GM19468 (cell line): ENCODE data around the gene HEYL.

Experiments used
- ATAC-seq: cut with Tn5 transposase; IDR thresholded peaks from one replicate; pipeline ENCODE4 v1.9.1; 2021; ENCODE audit warnings: mild to moderate bottlenecking, moderate library complexity, moderate number of reproducible peaks; ENCODE audit not compliant: unreplicated experiment; ENCODE audit errors: extremely low read depth

Gene HEYL

DNA sequence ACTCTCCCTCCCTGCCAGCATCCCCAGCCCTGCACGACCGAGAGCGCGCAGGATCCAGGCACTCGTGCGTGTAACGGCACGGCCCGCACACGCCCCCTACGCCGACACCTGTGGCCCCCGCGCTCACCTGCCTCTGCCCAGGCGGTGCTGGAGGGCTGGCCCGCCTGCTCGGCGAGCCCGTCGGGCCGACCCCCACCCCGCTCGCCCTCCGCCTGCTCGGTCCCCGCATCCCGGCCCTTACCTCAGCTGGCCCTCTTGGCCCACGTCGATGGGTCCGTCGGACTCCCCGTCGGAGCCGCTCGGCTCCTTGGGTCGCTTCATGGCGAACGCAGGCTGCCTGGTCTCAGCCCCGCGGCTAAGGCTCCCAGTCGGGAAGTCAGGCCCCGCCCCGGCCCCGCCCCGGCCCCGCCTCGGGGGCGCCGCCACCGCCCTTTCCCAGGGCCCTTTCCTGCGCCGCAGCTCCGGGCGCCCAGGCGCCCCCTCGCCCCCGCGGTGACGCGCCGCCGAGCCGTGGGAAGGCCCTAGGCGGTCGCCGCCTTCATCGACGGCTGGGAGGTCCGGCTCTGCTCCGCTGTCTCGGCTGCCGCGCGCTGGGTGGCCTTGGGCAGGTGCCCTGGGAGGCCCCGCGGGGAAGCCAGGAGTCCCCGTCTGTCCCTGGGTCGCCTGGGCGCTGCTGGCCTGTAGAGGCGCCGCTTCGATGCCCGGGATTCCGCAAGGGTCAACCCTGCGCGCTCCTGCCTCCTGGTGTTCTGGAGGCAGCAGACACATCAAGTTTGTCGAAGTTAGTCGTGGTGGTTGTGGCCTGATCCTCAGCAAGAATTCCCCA is at the start of gene HEYL:
HEYL (minus strand) TSS at position 339 of the 826 bp plus-strand sequence; CDS start at position 321, 18 bp downstream.
- ATAC-seq: no peak

DNA sequence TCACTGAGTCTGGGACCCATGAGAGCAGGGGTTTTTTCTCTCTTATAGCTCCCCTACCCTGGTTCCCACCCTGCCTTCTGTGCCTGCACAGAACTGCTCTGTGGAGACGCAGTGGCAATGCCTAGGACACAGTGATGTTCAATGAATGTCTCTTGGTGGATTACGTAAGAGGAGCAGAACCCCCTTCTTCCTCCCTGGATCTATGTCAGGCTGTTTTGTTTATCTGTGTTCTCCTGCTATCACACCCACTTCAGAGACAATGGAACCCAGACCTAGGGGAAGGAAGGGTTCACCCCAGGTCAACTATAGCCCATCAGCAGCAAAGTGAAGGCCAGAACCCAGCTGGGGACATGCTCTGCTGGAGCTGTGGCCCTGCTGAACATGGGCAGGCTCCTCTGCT is 49.8 kb upstream of the HEYL start:
- ATAC-seq: no peak

DNA sequence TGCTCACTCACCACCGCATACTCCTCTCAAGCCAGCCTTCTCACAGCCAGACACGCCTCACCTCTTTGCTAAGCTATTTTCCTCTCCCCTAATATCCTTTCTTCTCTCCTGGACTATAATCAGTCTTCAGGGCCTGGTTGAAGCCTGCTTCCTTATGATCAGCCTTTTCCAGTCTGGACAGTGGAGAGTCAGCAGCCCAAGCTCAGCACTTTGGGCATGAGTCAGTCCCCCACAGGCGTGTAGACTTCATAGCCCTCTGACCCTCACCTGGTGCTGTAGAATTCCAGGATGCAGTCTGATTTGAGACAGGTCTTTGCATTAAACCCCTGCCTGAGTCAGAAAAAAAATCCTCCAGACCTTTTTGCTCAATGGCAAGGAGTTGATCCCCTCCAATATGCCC is 49.3 kb upstream of the HEYL start:
- no peak for ATAC-seq

DNA sequence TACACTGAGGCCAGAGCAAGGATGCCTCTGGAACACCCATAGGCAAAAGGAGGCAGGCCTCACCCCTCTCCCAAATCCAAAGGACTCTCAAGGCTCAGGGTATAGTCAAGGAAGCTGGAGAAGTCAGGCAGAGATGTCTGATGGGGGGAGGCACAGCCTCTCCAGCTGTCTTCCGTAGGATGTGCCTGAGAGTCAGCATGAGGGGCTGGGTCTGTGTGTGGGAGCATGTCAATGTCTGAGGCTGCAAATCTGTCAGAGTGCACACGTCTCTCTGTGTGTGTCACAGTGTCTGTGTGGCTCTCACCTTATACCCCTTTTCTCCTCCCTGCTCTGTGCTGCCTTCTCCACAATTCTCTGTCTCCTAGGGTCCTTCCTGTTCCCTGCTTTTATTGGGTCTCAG is 47.8 kb upstream of the HEYL start:
- no peak for ATAC-seq

DNA sequence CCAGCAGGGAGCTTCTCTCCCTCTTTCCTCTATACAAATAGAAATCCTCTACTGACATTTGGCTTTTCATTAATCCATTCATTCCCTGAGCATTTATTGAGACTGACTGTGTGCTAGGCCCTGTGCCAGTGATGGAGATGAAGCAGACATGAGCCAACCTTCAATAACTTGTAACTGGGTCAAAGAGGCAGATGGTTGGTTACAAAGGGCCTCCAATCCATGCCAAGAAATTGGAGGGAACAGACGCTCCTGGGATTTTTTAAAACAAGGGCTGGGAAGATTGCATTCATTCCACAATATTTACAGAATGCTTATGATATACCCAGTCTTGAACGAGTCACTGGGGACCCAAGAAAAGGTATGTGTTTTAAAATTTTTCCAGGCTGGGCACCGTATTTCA is 45.6 kb upstream of the HEYL start:
- ATAC-seq: no peak

DNA sequence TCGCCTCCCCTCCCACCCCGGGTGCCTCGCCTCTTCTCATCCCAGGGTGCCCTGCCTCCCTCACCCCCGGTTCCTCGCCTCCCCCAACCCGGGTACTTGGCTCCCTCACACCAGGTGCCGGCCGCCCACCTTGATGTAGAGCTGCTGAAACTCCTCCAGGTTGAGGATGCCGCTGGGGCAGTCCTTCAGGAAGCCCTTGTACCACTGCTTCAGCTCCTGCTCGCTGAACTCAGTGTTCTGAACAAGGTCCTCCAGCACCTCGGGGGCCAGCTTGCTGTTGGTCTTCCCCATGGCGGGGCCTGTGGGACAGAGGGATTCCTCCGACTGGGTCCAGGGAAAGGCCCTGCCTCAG is 44.8 kb upstream of the HEYL start:
- no peak for ATAC-seq

DNA sequence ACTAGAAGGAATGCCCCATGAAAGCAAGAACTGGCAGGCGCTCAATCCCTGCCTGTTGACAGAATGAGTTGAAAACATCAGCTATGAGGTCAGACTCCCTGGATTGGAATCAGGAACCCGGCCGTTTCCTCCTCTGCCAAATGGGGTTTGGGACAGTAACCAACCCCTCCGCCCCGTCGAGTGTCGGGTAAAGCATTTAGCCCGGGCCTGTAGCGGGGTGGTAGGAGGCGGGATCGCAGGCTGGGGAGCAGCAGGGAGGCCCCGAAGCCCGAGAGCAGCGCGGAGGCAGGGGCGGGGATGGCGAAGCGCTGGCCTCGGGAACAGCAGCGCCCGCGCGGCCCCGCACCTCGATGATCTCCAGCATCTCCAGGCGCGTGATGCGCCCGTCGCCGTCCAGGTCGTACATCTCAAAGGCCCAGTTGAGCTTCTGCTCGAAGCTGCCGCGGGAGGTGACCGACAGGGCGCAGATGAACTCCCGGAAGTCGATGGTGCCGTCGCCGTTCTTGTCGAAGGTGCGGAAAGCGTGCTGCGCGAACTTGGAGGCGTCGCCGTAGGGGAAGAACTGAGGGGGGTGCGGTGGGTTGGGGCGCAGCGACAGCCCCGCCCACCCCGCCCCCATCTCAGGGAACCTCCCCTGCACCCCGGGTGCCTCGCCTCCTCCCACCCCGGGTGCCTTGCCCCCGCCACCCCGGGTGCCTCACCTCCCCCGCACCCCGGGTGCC is 44.3 kb upstream of the HEYL start:
- no peak for ATAC-seq

DNA sequence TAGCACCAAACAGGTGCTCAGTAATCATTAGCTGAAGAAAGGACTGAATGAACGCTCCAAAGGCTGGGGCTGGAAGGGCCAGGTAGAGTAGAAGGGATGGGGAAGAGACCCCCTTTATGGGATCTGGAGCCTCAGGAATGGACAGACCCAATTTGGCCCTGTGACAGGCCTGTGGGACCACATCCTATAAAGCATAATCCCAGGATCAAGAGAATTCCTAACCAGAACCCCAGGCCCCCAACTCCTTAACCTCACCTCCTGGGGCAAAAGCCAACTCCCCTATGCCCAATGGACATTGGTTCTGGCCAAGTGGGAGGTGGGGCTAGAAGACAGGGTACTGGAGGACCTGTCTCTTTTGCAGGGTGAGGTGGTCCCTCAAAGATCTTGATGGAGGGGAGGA is 42.6 kb upstream of the HEYL start:
- ATAC-seq: no peak

DNA sequence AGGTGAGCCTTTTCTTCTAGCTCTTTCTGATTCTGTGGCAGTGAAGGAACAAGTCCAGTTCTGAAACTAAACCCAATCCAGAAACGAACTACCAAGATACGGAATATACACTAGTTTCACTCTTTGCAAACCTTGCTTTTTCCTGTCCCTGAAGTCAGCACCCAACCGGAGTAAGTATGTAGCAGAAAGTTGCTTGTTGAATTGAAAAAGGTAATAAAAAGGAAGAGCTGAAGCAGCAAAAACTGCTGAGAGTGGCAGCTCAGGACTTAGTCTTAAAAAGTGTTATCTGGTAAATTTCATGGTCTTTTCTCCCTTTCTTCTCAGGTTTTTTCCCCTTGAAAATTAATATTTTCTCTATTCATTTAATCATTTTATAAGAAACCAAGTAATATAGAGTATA is 41.9 kb upstream of the HEYL start:
- no peak for ATAC-seq

DNA sequence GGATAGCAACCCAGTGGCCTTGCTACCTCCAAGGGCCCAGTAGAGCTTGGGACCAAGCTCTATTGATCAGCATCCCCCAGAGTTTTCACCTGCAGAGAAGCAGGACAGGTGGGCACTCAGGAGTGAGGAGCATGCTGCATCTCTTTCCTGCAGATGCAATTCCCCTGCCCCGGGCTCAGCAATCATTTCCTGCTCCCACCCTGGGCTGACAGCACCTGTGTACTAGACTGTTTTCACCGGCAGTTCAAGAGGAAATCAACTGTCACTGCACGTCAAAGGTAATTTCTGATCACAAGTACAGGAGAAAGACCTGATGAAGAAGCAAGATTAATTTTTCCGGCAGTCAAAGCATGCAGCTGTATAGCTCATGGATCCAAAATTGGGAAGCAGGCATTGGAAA is 41.3 kb upstream of the HEYL start:
- no peak for ATAC-seq

DNA sequence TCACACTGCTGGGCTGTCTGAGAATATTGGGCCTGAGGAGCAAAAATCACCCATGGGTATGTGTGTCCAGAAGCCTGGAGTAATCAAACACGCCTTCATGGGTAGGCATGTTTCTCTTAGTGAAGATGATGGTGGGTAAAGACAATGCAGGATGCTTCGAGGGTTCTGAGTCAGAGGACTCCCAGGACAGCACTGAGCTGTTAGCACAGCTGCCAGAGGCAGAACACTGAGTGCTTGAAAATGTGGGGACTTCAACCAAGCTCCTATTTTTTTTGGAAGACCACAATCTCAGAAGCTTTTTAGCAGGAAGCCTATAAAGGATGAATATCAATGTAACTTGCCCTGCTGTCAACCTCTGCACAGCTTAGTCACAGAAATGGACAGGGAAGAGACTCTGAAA is 40.4 kb upstream of the HEYL start:
- no peak for ATAC-seq

DNA sequence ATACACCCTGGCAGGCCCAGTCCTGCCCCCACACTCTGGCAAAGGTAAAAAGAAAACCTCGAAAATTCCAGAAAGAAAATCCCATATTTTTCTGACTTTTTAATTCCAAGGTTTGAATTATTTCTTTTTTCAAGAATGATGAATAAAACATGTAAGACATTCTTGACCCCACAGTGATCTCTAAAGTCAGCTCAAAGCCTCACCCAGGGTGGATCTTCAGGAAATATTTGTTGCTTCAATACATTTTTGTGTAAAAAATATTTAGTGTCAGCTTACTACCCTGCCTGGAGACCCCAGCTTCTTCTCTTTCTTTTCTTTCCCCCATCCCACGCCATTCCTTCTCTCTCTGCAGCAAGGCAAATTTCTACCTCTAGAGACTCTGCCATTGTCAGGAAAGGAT is 39.4 kb upstream of the HEYL start:
- no peak for ATAC-seq

DNA sequence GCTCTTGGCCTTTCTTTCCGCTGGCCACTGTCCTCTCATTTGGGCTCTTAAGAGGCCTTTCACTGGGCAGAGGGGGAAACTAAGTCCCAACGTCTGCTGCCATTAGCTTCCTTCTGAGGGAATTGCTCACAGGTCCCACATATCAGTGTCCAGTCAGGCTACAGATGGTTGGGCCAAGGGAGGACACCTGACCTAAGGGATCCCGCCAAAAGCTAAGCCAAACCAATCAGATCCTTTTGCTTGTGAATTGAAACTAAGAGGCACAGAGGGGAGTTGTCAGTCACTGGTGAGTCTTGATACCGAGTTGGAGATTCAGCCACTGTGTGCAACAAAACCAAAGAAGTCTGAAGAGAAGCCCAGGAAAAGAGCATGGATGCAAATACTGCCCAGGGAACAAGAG is 38.2 kb upstream of the HEYL start:
- no peak for ATAC-seq

DNA sequence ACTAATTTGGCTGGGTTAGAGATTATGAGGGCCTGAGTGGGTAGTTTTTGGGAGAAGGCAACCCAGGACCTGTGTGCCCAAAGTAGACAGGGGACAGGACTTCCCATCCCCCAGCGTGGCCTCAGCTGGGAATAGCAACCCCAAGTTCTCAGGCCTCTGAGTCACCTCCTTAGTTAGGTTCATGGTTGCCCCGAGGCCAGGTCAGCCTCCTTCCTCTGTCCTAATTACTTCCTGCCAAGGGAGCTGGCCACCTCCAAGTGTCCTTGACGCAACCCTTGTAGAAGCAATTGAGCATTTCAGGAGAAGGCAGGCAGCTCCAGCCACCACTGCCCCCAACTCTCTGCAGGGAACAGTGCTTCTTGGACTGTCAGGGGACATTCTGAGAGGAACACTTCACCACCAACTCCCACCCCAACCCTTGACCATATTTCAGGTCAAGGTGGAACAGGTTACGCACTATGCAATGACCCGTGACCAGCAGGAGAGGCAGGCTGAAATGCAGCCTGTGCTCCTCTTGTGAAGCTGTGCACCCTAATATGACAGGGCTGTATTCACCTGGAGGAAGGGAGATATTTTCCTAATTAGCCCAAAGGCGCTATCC is 37.6 kb upstream of the HEYL start:
- no peak for ATAC-seq

DNA sequence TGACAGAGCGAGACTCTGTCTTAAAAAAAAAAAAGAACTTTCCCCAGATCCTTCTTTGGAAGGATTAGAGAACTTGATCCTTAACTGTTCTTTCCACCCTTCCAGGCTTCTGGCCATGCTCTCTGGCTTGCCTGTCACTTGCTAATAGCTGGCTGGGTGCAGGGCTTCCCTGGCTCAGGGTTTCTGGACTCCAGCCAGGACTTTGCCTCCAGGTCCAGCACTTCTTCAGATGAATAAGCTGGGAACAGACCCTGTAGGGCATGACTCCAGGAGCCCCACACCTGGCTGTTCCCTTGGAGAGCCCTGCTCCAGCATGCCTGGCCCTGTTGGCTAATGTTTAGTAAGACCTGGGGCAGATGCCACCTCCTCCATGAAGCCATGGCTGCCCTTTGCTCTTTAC is 35.8 kb upstream of the HEYL start:
- no peak for ATAC-seq

DNA sequence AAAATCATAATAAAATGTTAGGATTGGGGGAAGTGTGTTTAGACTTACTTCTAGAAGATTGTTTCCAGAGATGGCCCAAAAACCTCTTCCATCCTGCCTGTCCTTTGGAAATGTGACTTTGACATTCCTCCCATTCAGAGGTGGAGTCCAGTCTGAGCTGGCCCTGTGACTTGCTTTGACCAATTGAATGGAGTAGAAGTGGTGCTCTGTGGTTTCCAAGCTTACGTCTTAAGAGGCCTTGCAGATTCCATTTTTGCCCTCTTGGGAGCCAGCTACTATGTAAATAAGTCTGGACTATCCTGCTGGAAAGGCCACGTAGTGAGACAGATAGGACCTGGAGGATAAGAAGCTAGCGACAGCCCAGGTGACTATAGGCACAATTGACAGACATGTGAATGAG is 33.8 kb upstream of the HEYL start:
- no peak for ATAC-seq

DNA sequence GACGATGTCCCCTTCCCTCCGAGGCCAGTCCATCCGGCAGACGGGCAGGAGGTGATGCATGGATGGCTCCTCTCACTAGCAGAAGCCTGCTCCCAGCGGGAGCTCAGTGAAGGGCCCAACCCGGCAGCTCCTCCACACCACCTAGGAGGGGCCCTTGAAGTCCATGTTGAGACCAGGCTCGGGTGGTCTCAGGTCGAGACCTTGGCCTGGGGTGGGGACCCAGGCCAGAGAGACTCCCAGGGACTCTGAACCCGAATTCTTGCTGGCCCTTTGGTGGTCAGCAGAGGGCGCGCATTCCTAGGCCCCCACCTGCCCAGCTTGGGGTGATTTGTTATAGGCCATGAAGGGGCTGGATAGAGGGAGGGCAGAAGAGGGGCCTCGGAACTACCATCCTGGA is 33.1 kb upstream of the HEYL start:
- ATAC-seq: no peak

DNA sequence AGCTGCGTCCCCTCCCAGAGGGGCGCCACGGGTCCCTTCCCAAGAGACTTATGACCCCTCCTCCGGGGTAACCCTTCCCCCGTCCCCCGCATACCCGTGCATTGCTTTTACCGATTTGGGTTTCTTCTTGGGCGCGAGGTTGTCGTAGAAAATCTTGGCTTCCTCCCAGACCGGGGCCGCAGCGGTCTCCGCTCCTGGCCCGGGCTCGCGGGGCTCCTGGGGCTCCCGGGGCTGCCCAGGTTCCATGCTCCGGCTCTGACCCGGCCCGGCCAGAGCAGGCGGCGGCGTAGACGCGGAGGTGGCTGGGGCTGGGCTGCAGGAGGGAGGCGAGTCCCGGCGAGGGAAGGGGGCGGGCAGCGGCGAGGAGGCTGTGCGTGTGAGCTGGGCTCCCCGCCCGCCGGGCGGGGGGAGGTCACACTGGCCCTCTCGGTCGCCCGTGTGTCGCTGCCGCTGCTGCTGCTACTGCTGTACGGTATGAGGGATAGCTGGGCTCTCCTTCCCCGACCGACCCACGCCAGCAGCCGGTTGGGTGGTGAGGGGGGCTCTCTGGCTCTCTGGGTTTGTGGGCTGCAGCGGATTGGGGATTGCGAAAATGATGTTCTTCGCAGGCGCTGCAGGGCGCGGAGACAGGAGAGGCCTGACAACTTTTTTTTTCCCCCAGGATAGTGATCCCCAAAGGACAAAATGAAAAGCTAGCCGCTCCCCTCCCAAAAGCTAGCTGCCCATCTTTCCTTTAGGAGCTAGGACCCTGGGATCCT is 32.5 kb upstream of the HEYL start, which contains the start of gene NT5C1A:
NT5C1A (minus strand) TSS at position 315 of the 758 bp plus-strand sequence; CDS start at position 246, 69 bp downstream.
- ATAC-seq: no peak

DNA sequence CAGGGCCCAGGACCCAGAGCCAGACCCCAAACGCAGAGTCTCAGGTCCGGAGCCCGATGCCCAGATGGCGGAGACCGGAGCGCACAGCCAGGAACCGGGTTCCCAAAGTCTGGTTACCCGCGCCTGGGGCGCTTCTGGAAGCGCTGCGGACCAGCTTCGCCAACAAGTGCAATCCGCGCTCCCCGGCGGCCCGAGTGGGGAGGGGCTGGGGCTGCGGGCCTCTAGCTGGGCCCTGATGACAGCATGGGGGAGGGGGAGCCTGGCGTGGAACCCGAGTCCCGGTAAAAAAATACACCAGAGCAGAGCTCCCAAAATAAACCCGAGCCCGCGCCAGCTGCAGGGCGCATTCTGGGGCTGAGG is 32.0 kb upstream of the HEYL start:
- no peak for ATAC-seq

DNA sequence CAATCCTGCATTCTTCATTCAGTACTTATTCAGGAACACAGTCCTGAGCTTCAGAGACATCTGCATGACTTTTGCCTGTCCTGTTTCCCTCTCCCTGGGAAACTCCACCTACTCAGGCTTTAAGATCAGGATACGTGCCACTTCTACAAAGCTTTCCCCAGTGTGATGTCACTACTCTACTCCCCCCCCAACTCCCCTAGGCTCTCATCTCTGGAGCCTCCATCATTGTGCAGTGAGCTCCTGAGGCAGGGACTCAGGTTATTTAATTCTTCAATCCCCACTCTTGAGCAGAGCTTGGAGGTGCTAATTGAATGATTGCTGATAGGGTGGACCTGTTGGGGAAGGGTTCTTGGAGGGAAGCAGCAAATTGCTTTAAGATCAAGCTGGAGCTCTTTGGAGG is 31.2 kb upstream of the HEYL start:
- ATAC-seq: no peak

DNA sequence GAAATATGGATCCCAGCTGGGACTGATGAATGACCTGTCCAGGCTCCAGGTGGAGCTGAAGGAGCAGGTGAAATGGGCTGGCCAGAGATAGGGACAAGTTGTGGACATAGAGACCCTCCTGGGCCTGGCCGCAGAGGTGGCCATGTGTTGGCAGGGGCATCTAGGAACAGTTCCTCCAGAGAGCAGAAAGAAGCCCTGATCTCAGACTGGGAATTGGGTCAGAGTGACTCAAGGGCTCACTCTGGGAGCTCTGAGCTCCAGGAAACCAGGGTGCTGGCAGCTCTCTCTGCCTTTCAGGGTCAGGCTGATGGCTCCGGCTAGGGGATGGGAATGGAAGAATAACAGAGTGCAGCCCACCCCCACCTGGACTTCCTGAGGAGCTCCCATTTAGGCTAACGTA is 29.5 kb upstream of the HEYL start:
- no peak for ATAC-seq
